Activated CD4-positive, alpha-beta T cell treated with anti-CD3 and anti-CD28 coated beads, Interleukin-2, amount 50 U/mL, for 24 hours (primary cell): ENCODE measurements around the gene CAP1.
"Not testable (repeated sequence)": the region's sequence is repeated elsewhere in the genome, so short reads cannot be mapped to it uniquely, and the experiment has no call there.

Source experiments
- DNase-seq, 2 donors: peaks; one replicate each; pipeline ENCODE4 v3.0.0-alpha.2; 2020; ENCODE audit warnings: low read depth in 1 of 2, low spot score in 1 of 2

The CAP1 gene

DNA sequence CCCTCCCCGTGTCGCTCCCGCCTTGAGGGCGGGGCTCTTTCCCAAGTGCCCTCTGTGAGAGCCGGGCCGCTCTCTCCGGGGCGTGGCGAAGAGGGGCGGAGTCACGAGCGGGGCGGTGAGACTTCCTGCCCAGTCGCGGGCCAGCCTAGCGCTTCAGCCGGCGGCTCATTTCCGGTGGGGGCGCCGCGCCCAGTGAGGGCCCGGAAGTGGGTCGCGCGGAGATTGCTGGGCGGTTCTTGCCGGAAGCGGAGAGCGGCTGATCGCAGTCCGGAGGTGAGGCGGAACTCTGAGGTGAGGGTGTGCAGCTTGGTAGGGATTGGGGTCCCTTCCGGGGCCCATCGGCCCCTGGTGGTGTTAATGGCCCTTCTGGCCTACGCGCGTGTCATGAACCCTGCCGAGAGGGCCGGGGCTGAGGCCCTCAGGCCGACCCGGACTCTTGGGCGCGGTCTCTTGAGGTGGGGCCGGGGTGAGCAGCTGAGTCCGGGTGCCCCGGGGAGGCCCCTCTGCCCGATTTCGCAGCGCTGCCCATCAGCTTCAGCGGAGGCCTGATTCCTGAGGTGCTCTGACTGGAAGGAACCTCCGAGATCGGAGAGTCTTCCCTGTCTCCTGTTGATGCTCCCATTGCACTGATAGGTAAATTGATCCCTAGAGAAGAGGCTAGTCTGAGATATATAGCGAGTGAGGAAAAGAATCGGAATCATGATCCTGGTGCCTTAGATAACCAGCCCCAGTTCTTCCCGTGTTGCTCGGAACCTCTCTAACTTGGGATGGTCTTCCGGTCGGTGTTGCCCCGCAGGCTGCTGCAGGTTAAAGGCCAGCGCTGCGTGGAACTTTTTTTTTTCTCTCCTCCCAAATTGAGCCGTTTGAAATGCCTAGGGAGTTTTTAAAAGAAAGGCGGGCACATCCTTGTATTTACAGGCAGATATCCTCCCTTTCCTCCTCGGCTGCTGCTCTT lies at the start of gene CAP1:
CAP1 (plus strand) TSS at position 219 of the 955 bp plus-strand sequence. CDS start 18,618 bp downstream, outside the sequence.
- DNase-seq, result peak; percentile 99 to 100

DNA sequence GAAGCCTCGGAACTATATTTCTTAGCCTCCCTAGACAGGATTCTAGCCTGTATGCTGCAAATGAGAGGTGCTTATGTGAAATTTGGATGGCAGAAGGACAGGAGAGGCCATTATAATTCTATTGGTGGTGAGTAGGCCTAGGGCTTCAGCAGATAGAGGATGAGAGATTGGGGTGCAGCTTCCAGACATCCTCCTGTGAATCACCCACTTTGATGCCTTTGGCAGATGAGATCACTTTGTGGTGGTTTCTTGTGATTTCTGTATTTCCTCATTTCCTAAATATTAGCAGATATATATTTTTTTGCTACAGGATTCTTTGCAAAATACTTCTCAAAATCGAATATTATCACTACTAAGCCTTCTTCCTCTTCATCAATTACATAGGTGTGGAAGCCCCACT lies 48.3 kb upstream of the CAP1 start:
- DNase-seq, result no peak

DNA sequence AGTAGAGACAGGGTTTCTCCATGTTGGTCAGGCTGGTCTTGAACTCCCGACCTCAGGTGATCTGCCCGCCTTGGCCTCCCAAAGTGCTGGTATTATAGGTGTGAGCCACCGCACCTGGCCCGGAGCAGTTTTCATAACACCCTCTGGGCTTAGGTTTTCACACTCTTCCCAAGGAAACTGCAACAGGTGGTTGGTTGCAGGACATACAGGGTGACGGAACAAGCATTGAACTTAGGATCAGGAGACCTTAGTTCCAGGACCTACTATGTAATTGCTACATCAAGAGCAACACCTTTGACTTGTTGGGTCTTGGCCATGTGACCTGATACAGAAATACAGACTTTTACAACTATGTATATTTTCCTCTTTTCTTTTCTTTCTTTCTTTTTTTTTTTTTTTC lies 47.6 kb upstream of the CAP1 start:
- no peak for DNase-seq

DNA sequence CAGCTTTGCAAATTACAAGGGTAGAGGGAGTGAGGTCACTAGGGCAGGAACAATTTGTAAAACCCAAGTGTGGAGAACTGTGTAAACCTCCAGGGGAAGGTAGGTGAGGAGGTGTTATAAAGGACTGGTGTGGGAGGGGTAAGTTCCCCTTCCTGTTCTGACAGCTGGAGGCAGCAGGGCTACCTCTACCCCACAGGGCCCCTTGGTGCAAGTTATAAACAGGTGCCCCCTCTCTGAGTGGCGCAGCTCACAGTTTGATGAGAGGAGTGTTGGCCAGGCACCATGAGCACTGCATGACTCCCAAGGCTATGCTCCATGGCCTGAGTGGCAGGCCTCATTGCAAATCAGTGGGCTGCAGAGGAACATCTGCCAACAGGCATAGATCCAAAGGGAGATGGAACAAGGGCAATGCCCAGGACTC lies 44.5 kb upstream of the CAP1 start:
- DNase-seq, result no peak

GRCh38 chr1:39996396-39997004 lies 44.0 kb upstream of the CAP1 start:
- no peak for DNase-seq

DNA sequence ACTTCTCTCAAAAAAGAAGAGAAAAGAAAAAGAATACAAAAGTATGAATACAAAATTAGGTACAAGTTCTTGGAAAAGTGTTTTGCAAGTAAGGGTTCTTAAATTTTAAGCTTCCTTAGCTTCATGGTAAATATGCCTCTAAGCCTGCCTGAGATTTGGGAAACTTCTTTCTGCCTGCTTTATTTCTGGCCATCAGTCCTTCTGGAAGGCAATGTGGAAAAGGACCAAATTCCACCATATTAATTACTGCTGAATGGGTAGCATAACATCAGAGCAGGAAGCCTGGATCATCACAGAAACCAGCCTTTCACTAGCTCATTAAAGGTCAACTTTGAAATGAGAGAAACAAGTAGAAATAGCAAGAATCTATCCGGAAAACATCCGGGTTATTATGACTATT lies 39.1 kb upstream of the CAP1 start:
- no peak for DNase-seq

- no peak for DNase-seq
Observed at GRCh38 chr1:40003156-40004093, 37.1 kb upstream of the CAP1 start.

- no peak for DNase-seq
Observed at GRCh38 chr1:40004857-40005256, 35.7 kb upstream of the CAP1 start.

DNA sequence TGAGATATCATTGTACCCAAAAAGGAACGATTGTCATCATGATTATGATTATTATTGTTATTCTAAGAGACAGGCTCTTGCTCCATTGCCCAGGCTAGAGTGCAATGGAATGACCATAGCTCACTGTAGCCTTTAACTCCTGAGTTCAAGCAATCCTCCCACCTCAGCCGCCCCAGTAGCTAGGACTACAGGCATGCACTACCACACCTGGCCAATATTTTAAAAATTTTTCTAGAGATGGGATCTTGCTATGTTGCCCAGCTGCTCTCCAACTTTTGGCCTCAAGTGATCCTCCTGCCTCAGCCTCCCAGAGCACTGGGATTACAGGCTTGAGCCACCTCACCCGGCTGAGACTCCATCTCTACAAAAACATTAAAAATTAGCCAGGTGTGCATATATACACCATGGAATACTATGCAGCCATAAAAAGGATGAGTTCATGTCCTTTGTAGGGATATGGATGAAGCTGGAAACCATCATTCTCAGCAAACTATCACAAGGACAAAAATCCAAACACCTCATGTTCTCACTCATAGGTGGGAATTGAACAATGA lies 33.0 kb upstream of the CAP1 start:
- DNase-seq, result not testable (repeated sequence)

DNA sequence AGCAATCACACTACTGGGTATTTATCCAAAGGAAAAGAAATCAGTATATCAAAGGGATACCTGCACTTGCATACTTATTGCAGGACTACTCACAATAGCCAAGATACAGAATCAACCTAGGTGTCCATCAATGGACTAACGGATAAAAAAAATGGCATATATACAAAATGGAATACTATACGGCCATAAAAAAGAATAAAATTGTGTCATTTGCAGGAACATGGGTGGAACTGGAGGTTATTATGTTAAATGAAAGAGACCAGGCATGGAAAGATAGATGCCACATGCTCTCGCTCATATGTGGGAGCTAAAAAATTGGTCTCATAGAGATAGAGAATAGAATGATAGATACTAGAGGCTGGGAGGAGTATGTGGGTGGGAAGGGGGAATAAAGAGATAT lies 29.3 kb upstream of the CAP1 start:
- DNase-seq, result no peak

- DNase-seq, result no peak
Observed at GRCh38 chr1:40014253-40014706, 26.2 kb upstream of the CAP1 start.

DNA sequence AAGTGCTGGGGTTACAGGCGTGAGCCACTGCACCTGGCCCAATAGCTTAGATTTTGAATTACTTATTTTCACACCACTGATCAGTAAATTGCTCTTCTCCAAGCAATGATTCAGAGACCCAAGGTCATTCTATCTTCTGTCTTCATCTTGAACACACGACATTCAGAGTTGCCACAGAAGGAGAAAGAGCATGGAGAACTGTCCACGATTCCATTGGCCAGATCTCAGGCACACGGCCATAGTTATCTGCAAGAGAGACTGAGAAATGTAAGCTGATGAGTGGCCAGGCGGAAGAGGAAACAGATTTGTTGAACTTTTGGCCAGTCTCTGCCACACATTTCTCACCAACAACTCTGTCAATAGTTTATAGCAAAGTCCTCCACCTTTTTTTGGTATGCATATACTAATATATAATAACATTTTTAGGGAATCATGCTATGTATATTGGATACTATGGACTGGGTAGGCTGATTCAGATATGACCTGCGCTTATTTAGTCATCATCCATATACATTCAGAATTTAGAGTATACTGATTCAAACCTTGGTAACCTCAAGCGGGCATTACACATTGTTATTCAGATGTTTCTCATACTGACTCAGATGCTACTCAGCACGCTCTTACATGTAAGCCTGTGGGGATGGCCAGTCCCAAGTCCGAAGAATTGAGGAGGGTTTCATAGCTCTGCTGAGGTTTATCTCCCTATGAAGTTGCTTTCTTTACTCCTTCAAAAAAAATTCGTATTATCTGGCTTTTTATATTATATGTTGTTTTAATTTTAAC lies 25.5 kb upstream of the CAP1 start:
- DNase-seq, result no peak

DNA sequence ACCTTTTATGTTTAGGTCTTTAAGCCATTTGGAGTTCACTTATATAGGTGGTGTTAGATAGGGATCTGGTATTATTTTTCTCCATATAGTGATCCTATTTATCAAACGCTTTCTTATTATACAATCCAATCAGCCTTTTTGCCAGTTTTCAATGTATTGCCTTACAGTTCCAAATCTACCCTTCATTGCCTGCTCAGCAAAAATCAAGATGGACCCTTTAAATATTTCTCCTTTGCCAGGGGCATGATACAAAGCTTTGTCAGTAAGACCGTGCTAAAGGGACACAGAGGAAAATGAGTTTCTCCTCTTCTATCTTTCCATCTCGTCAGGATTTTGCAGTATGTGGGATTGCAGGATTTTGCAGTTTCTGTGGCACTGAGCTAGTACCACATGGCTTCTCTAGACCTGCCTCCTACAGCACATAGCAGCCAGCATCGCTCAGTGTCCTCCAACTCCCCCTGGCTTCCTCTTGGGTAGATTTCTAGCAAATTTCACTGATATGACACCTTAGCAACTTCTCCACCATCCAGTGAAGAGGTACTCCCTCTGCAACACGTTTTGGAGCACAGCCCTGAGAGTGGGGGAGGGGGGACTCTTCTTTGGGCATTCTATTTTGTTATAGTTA lies 22.5 kb upstream of the CAP1 start:
- no peak for DNase-seq

DNA sequence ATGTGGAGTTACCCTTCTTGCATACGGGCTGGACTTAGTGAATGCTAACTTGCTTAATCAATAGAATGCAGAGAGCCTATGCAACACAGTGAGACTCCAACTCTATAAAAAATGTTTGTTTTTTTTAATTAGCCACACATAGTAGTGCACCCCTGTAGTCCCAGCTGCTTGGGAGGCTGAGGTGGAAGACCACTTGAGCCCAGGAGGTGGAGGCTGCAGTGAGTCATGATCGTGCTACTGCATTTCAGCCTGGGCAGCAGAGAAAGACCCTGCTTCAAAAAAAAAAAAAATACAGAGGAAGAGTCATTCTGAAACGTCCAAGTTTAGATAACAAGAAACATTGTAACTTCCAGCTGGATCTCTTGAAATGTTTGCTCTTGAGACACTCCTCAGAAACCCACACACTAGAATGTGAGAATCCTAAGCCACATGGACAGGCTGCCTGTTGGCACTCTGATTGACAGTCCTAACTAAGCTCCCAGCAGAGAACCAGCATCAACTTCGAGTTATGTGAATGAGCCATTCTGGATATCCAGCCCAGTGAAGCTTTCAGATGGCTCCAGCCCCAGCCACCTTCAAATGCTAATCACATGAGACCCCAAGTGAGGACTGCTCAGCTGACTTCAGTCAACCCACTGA lies 20.0 kb upstream of the CAP1 start:
- DNase-seq, result no peak

DNA sequence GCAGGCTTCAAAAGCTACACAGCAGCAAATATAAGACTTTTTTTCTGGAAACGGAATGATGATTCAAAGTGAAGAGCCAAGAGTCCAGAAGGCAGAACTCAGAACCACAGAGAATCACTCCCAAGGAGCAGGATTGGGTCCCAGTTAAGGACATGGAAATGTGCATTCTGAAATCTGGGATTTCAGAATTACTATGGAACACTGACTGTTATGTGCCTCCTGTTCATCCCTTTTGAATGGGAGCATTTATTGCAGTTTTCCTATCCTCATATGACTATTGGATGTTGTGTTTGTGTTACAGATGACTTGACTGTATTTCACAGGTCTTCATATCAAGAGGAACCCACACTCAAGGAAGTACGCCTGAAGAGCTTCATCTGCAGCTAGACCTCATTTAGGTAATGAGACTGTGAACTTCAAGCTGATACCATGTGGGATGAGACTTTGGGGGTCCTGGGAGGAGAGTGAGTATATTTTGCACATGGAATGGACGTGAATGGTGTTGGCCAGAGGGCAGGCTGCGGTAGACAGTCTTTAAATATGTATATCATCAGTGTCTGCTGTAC lies 17.1 kb upstream of the CAP1 start:
- DNase-seq, result no peak

DNA sequence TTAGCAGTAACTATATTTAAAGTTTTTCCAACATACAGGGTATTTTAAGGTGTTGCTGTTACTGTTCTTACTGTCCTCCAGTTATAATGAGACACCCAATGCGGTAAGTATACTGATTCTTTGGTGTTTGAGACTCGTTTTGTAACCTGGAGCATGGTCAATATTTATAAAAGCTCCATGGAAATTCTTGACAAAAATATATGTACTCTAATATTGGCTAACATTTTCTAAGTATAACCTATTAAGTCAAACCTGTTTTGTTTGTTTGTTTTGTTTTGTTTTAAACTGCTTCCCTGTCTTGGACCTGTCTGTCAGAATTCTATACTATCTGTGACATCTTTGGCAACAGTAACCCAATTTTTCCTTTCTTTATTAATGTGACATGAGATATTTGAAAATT lies 15.9 kb upstream of the CAP1 start:
- no peak for DNase-seq

GRCh38 chr1:40027647-40028046 lies 12.9 kb upstream of the CAP1 start:
- DNase-seq, result no peak

DNA sequence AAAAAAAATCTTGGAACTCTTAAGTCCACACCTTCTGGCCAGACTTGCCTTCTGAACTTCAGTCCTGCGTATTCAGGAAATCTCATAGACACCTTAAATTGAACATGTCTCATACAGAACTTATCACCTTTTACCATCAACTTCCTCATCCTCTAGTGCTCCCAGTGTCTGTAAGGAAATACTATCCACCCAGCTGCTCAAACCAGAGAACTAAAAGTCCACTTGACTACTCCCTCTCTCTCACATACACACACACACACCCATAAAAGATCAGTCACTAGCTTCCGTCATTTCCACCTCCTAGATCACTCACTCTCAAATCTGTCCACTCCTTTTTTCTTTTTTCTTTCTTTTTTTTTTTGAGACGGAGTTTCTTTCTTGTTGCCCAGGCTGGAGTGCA lies 10.9 kb upstream of the CAP1 start:
- no peak for DNase-seq
